DMS153 treated with DMSO at 0.1 percent for 48 hours (cell line): Measurements from ENCODE around the gene CPNE6.
"Not testable (repeated sequence)": the region's sequence is repeated elsewhere in the genome, so short reads cannot be mapped to it uniquely, and the experiment has no call there.

ENCODE experiments used
- DNase-seq: peaks from one replicate; lab custom pipeline; 2025; ENCODE audit not compliant: unreplicated experiment; lab: John Stamatoyannopoulos, UW

CPNE6 gene

GRCh38 chr14:24102357-24103048 lies 31.1 kb downstream of the CPNE6 start:
- DNase-seq = no peak

- DNase-seq = no peak
These were observed 32.1 kb downstream of the CPNE6 start for GRCh38 chr14:24103451-24103850.

DNA sequence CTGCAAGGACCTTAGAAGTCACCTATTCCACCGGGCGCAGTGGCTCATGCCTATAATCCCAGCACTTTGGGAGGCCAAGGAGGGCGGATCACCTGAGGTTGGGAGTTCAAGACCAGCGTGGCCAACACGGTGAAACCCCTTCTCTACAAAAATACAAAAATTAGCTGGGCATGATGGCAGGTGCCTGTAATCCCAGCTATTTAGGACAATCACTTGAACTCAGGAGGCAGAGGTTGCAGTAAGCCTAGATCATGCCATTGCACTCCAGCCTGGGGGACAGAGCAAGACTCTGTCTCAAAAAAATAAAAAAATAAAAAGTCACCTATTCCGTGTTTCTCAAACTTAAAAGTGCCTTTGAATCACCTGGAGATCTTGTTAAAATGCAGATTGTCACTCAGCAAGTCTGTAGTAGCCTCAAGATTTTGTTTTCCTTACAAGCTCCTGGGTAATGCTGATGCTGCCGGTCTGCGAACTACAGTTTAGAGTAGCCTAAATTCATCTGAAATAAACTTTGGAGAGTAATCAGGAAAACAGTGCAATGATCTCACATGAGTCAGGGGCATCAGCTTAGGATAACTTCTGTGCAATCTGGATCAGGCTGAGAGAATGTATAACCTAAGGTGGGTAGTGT lies 34.4 kb downstream of the CPNE6 start:
- DNase-seq = not testable (repeated sequence)

- no peak for DNase-seq
These were observed 35.4 kb downstream of the CPNE6 start for GRCh38 chr14:24106672-24107271.

- no peak for DNase-seq
These were observed 37.0 kb downstream of the CPNE6 start for GRCh38 chr14:24108336-24108874.

DNA sequence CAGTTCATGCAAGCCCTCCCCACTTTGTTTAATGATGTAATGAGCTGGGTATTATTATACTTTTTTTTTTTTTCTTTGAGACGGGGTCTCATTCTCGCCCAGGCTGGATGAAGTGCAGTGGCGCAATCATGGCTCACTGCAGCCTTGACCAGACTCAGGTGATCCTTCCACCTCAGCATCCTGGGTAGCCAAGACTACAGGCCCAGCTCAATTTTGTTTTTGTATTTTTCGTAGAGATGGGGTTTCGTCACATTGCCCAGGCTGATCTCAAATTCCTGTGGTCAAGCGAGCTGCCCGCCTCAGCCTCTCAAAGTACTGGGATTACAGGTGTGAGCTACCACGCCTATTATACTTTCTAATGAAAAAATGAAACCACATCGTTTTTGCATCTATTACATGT lies 38.7 kb downstream of the CPNE6 start:
- DNase-seq = no peak

GRCh38 chr14:24110523-24110922 lies 39.2 kb downstream of the CPNE6 start:
- DNase-seq = no peak

DNA sequence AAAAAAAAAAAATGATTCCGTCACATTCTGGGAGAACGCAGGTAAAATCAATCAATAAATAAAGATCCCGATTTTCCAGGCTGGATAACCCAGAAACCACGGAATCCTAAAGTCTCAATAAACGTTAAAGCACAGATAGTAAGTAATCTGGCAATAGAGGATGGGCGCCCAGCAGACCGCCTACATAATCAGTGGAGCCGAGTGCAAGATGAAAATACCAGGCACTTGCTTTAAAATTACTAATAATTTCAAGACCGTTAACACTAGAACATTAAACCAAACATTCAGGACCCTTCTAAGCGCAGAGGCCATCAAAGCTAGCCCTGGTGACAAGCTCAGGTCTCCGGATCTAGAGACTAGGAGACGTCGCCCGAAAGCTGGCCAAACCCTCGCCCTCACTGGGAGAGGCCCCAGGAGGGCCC lies 42.0 kb downstream of the CPNE6 start:
- DNase-seq = no peak

GRCh38 chr14:24113801-24114531 lies 42.6 kb downstream of the CPNE6 start:
- DNase-seq = peak; percentile 74

- DNase-seq = peak; percentile 98
These were observed 43.4 kb downstream of the CPNE6 start, which contains the start of the genes DCAF11 and NRL for GRCh38 chr14:24114532-24115421. TSS of gene DCAF11 (plus strand) at chr14:24114777. CDS start at chr14:24115595, 818 bp downstream. TSS of gene NRL (minus strand) at chr14:24114949. CDS start at chr14:24082848, 32,101 bp downstream.

GRCh38 chr14:24115422-24116127 lies 44.2 kb downstream of the CPNE6 start:
- no peak for DNase-seq

DNA sequence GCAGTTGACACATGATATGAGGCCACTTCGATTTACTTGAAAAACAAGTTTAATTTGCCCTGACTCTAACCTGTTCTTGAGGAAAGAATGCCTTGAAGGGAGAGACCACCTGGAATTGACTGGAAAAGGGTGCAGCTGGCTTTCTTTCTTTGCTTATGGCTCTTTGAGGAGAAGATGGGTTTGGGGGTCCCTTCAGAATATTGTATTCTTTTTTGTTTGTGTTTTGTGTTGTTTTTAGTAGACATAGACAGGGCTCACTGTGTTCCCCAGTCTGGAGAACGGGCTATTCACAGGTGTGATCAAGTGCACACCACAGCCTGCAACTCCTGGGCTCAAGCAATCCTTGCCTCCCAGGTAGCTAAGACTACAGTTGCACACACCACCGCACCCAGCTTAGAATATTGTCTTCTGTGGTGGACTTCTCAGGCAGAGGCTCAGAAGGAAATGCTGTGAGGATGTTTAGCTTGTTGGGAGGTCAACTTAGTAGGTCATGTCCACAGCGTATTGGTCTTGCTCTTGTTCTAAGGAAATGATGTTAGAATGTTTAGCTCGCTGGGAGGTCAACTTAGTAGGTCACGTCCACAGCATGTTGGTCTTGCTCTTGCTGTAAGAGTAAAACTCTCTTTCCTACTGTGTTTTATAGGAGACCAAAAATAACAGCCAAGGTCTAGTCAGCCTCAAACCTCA lies 44.9 kb downstream of the CPNE6 start:
- DNase-seq = no peak

- DNase-seq = no peak
These were observed 45.8 kb downstream of the CPNE6 start for GRCh38 chr14:24117179-24117578.

GRCh38 chr14:24119691-24120090 lies 48.3 kb downstream of the CPNE6 start:
- no peak for DNase-seq

GRCh38 chr14:24121210-24121609 lies 49.8 kb downstream of the CPNE6 start:
- DNase-seq = no peak

GRCh38 chr14:24122416-24122815 lies 51.1 kb downstream of the CPNE6 start:
- no peak for DNase-seq

- DNase-seq = no peak
These were observed 51.5 kb downstream of the CPNE6 start for GRCh38 chr14:24122898-24123297.

- no peak for DNase-seq
These were observed 52.4 kb downstream of the CPNE6 start for GRCh38 chr14:24123424-24124417.
